ENCODE results near the gene SH3RF2.

GRCh38 chr5:145939540-145940065 lies 3.2 kb downstream of the SH3RF2 start:
- no peak for TF ChIP-seq CTCF (IDR thresholded peaks at IDR 0.05 in 8 of 11, conservative IDR thresholded peaks at IDR 0.05 in 3 of 11)
- TF ChIP-seq POLR2A (IDR thresholded peaks at IDR 0.05), result no peak
- TF ChIP-seq POLR2AphosphoS5 (IDR thresholded peaks at IDR 0.05), result no peak
